Measurements from ENCODE around the gene NF1. TPM values are rescaled to one million over a fixed set of nuclear protein-coding genes. Genes with fewer than 3 reads are reported as not detected.
A peak's percentile ranks its signal among the peaks of the same experiment; 100 is the strongest.

The NF1 gene
- total RNA-seq, 1 experiment from 2014 or later = 29.9 TPM

DNA sequence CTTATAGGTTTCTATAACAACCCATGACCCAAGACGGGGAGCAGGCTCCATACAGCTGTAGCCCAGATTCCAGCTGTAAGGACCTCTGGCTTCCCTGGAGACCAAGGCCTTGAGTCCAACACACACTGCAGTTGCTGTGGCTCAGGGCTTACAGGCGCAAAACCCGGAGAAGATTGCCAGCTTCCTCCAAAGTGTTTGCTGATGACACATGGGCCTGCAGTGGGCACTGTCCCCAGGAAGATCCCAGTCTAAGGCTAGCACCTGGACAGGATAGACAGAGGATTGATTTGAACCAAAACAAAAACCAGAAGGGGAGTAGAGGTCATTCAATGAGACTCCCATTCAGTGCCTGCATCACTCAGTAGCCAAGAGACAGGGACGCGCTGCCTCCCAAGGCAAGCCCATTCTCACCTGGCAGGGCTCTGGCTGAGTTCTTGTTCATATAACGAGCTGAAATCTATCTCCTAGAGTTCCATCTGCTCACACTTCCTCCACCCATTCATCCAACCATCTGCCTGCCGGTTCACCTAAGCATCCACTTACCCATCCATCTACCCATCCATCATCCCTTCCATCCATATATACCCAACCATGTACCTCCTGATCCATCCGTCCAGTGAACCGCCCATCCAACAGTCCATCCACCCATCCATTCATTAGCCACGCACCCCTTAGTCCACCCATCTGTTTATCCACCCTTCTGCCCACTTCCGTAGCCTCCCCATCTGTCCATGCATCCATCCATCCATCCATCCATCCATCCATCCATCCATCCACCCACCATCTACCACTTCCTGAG lies 306.9 kb downstream of the NF1 start:
- no peak for DNase-seq (ENCODE audit: low read depth)

DNA sequence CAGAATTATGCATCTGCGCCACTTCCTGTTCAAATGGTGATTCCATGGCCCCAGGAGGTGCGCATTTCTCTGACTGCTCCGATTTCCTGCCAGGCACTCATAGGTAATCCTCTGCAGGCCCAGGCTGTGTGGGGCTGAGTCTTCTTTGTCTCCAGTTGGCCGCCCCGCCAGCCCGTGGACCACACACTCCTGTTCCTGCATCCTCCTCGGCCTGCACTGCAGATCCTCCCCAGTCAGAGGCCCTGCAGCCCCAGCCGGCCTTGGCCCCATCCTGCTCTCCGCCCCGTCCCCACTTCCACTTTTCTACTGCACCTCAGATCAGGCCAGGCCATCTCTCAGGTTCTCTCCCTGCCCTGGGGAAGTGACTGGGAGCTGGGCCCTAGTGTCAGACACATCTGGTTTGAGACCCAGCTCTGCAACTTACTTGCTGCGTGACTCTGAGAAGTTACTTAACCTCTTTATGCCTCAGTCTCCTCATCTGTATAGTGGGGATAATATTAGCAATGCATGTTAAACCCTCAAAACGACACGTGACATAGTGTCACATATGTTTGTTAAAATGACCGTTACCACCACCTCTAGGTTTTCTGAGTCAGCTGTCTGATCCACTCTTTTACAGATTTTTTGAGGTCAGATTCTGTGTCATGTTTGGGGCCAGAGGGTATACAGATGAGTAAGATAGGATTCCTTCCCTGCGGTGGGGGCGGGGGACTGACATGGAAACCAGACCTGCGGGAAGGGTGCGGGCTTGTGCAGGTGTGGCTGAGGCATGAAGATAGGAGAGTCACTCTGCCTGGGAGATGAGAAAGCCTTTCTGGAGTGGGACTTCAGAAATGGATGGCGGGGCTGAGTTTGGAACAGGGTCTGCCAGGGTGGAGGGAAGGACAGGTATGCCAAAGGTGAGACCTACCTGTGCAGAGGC lies 309.5 kb downstream of the NF1 start:
- peak; percentile 36 for DNase-seq (ENCODE audit: low read depth)

DNA sequence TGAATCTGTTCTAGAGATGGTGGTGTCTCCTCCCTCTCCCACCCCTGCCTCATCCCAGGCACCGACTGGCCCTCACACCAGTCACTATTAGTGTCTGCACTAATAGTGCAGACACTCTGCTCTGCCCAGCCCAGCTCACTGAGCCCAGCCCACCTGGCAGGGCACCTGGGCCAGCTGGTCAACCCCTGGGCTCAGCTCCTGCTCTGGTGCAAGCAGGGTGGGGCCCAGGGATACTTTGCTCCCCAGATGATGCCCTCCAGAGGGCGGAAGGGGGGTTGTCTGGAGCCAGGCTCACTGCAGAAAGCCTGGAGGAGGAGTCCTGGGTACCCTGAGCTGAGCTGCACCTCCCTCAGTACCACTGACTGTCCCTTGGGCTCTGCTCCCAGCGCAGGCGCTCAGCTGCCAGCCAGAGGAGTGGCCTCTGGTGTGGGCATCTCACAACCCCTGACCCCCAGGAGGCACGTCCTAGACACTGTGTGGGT lies 311.2 kb downstream of the NF1 start:
- DNase-seq (ENCODE audit: low read depth) = no peak

DNA sequence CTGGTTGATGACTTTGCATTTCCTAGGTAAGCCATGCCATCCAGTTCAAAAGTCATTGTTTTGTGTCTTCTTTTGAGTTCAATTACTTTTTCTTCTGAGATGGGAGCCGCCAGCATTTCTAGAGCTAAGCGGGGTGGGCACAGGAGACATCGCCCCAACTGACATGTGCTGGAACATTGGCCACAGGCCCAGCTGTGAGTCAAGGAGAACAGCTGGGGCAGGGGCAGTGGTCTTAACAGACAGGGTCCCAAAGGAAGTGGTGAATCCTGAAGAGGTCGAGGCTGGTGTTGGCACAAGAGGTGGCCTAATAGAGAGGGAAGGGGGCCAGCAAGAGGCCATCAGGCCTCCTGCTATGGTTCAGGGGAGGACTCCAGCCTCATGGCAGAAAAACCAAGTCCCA lies 313.8 kb downstream of the NF1 start:
- DNase-seq (ENCODE audit: low read depth) = no peak

DNA sequence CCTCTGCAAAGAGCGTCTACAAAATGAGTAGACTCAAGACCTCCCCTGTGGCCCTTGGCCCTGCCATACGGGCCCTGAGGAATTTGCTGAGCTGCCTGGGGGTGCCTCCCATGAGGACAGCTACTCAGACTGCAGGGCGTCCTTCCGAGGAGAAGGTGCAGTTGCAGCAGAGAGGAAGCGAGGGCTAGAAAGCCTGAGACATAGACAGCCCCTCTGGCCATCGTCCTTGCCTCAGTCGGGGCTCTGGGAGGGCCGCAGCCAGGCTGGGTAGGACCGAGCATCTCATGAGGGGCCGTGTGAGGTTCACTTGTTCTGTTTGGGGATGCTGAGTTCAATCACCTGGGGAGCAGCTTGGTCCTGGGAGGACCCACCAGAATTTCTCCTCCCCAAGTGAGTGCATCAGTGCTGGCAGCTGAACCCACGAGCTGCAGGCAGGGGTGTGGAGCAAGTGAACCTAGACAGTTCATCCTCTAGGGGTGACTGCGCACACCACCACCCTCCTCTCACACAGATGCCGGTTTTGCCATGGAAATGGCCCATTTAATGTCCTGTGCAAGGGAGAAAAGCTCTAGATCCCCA lies 317.0 kb downstream of the NF1 start:
- no peak for DNase-seq (ENCODE audit: low read depth)

DNA sequence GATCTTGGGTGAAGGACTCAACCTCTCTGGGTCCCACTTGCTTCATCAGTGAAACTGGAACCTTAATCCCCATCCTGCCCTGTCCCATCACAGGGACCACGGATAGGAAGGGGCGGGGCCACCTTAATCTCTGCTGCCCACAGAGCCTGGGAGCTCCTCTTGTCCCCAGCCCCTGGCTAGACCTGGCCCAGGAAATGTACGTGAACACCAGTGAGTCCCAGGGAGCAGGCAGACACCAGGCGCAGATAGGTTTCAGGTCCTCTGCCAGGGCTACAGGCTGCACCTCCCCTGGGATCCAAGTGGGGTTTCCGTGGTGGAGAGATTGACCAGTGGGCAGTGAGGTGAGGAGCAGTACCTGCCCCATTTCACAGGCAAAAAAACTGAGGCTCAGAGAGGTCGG lies 317.7 kb downstream of the NF1 start:
- DNase-seq (ENCODE audit: low read depth) = no peak

DNA sequence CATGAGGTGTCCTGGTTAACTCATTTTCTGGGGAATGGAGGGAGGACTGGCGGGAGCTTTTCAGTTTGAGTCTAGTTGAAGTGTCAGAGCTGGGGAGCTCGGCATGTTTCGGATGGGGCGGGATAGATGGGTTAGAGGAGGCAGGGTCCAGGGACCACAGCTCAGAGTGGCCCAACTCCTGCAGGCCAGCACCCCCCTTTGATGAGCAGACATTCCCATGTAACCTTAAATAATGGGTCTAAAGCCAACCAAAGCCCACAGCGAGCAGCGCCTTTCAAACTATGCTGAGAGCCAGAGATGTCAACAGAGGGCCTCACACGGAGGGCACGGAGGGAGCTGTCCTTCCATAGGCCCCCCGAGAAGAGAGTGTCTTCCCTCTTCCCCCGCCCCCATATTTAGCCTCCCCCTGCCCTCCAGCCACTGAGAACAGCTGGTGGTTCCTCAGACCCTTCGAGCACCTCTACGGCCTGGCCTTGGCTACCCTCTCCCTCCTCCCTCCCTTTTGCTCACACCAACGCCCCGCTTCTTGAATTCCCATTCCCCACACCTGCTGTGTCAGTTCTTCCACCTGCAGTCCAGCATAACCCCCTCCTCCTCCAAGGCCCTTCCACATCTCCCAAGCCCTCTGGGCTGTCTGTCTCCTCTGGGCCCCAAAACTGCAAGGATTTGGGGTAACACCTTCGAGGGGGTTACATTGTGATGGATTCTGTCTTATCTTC lies 318.5 kb downstream of the NF1 start:
- DNase-seq (ENCODE audit: low read depth) = no peak

DNA sequence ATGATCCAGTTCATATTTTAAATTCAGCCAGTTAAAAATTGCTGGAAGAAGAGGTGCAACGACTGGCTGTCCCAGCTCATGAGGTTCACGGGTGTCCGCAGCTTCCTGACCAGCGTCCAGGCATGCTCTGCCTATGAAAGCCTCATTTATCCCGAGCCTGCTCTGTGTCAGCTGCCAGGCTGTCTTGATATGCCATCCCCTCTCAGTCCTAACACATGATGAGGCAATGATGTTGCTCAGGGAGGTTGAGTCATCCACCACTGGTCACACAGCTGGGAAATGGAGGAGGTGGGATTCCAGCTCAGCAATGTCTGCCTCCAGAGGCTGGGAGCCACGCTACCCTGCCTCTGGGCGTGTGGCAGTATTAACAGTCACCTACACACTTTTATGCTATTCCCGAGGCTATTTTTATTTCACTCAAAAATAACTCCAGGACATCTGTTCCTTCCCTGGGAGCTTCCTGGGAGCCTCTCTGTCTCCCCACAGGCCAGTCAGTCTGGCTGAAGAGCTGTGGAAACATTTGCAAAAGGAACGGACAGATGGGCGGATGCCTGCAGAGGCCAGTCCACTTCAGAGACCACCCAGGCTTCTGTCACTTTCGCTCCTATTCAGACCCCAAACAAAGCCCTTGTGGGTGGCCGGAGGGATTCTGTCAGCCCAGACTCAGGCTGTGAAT lies 319.2 kb downstream of the NF1 start:
- peak; percentile 40 for DNase-seq (ENCODE audit: low read depth)

DNA sequence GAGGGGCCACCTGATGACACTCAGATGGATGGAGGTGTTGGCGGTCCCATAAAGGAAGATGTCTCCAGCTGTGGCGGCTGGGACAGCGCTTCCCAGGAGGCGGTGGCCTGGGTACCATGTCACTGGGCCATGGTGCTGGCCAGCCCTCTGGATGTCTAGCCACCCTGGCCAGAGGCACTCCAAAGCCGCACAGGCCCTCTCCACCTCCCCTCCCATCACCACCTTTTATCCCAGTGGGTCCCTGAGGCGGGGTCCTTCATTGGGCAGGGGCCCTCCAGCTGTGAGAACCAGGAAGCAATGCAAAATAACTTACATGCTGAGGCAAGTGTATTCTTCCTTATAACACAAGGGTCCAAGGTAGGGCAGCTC lies 319.8 kb downstream of the NF1 start:
- DNase-seq (ENCODE audit: low read depth) = no peak

DNA sequence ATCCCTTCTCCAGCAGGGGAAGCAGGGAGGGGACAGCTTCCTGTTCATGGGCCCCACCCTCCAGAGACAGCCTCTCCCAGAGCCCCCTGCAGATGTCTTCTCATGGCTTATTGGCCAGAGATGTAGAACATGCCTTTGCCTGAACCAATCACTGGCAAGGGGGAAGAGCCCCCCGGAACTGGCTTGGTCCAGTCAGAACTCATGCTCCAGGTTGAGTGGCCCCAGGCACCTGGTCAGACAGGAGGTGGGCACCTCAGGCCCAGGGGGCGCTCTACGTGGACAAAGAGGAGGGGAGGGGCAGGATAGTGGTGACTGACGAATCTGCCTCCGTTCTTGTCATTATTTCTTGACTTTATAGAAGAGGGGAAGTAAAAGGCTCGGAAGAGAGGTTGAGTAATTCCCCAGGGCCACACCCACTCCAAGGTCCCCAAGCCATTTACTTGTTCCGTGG lies 320.3 kb downstream of the NF1 start:
- no peak for DNase-seq (ENCODE audit: low read depth)

DNA sequence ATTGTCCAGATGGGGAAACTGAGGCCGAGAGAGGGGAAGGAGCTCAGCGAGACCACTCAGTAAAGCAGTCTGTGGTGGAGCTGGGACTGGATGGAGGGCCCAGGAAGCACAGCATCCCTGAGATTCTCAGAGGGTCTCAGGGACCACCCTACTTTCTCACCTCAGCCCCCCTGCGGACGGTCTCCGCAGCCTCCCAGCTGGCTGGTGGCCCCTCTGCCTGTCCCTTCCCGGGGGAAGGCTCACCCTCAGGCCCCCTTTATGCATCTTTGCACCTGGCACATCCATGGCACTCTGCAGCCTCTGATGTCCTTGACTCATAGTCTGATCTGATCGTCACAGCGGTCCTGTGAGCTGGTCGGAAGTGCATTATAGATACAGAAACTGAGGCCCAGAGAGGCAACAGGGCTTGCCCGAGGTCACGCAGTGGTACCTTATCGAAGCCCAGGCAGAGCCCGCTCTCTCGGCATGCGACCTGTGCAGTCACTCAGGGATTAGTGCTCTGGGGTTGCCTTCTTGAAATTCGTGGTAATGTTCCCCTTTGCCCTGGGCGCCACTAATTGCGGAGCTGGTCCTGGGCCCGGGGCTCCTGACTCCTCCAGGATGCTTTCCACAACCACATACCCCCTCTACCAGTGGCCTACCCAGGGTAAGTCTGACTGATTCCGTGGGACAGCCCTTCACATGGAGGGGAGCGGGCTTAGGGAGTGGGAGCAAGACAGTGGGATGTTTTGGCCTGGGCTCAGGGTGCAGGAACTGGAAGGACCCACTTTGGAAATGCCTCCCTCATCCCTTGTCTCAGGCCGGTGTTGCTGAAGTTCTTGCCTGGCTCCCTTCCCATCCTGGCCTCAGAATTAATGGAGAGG lies 321.1 kb downstream of the NF1 start:
- no peak for DNase-seq (ENCODE audit: low read depth)

DNA sequence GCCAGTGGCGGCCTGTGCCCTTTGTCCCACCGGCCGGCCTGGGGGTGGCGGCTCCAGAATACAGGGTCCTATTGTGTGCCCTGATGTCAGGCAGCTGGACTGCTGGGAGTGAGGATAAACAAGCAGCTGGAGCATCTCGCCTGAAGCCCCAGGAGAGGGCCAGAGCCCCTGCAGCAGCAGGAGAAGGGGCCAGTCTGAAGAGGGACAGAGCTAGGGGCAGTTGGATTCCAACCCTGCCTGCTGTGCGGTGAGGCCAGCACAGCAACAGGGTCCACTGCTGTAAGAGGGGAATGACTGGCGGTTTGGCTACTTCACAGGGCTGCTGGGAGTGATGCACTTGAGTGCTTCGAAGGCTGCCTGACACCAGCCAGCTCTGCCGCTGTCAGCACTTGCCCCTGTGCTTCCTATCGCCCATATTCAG lies 321.7 kb downstream of the NF1 start:
- no peak for DNase-seq (ENCODE audit: low read depth)

DNA sequence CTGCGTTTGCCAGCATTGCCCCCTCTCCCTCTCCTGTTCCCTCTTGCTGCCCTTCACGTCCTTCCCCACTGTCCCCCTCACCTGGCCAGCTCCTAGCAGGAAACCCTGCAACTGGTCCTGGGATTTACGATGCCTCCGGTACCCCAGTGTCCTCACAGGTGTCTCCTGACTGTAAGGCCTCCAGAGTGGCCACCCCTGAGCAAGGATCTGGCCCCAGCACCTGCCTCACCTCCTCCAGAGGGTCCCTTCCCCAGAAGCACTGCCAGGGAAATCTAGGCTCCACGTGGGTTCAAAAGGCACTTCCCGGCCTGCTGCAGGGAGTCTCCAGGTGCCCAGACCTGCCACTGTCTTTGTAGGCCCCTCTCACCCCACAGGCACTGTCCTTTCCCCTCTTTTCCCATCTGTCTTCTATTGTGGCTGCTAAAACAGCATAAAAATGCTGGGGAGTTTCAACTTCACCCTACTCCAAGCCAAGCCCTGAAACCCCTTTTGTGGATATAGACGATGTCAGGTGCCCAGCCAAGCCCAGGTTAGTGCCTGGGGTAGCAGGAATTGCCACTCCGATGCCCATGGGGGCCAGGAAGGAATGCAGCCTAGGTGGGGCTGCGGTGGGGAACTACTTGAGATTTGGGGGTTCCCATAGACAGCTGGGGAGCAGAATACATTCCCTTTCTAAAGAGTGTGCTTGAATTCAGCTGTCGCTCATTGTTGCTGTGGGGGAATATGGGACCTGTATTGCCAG lies 322.4 kb downstream of the NF1 start:
- DNase-seq (ENCODE audit: low read depth) = no peak

DNA sequence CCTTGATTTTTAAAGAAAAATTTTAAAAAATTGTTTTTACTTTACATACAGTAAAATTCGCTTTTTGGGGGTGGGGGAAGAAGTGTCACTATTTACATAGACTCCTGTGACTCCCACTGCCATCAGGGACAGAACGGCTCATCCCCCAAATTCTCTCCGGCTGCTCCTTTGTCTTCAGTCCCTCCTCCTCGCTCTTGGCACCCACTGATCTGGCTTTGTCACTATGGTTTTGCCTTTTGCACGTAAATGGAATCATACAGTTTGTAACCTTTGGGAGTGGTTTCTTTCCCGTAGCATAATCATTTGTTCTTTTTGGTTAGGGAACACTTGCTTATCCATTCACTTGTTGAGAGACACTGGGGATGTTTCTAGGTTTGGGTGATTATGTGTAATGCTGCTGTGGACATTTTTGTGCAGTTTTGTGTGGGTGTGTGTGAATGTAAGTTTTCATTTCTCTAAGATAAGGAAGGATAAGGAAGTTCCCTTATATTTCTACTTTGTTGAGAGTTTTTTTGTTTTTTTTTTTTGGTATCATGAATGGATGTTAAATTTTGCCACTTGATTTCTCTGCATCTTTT lies 324.1 kb downstream of the NF1 start:
- no peak for DNase-seq (ENCODE audit: low read depth)

DNA sequence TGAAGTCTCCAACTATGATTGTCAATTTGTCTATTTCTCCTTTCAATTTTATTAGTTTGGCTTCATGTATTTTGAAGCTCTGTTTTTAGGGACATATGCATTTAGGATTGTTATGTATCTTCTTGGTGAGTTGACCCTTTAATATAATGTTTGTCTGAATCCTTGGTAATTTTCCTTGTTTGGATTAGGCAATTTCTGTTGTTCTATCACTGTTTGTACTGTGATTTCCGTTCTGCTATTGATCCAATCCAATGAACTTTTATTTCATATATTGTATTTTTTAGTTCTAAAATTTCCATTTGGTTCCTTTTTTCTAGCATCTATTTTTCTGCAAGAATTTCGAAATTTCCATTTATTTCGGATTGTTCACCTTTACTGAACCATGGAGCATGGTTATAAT lies 327.7 kb downstream of the NF1 start:
- no peak for DNase-seq (ENCODE audit: low read depth)

DNA sequence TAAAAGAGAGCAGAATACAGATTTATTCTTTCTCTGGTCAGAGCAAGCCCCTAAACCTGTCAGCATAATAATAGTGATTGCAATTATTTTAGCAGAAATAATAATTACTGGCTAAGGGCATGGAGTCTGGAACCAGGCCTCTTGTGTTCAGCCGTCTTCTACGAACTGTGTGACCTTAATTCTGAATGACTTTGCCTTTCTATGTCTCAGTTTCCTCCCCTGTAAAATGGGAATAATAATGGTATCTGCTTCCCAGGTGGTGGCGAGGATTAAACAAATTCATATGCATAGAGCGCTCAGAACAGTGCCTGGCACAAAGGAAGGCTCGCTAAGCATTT lies 330.1 kb downstream of the NF1 start:
- no peak for DNase-seq (ENCODE audit: low read depth)

DNA sequence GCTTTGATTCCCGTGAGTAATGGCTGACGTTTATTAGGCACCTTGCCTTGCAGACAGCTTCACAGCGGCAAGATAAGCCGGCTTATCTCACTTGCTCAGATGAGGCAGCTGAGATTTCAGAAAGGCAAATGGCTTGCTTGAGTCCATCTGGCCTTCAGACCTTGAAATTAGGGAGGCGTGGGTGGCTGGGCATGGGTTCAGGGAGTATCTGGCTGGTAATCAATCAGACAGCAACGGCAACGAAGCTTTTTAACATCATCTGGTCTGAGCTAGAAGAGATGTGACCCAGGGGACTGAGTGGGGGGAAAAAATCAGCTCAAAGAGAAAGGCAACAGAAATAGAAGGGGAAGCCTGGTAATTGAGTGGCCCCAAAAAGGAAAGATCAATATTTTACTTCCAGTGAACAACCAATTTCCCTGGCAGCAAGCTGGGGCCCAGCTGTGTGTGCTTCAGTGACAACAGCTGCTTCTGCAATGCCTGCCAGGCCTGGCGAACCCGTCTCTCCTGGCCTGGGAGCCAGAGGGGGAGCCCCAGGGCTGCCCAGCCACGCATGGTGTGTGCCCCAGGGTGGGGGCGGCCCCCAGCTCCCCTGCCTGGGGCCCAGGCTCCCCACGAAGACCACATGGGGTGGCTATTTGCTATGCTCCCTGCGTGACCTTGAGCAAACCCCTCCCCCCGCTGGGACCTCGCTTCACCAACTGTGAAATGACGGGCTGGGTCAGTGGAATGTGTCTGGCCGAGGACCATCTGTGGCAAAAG lies 330.7 kb downstream of the NF1 start:
- no peak for DNase-seq (ENCODE audit: low read depth)

Measured in M059J (cell line).